WERI-Rb-1 (cell line): ENCODE measurements around the gene UST.

Source experiments
- DNase-seq: peaks from one replicate; pipeline ENCODE4 v3.0.0-alpha.2; 2020
- H3K27ac ChIP-seq: fragments of 250-450 bp; sonication (Bioruptor Pico); 2 replicates; pipeline ENCODE4 v1.5.1; 2020; ENCODE audit warnings: mild to moderate bottlenecking, moderate library complexity
- H3K27me3 ChIP-seq: fragments of 250-450 bp; sonication (Bioruptor Pico); 2 replicates; pipeline ENCODE4 v1.5.1; 2021; ENCODE audit warnings: mild to moderate bottlenecking, low read depth, moderate library complexity; ENCODE audit not compliant: insufficient read depth, severe bottlenecking
- H3K36me3 ChIP-seq: fragments of 250-450 bp; sonication (Bioruptor Pico); 2 replicates; pipeline ENCODE4 v1.5.1; 2020; ENCODE audit warnings: mild to moderate bottlenecking, moderate library complexity
- H3K4me3 ChIP-seq: 2 replicates; pipeline ENCODE4 v1.5.1; 2011; ENCODE audit warnings: low read depth, mild to moderate bottlenecking, control low read depth, low read length
- H3K9me3 ChIP-seq: fragments of 250-450 bp; sonication (Bioruptor Pico); 2 replicates; pipeline ENCODE4 v1.5.1; 2021; ENCODE audit warnings: mild to moderate bottlenecking, moderate library complexity; ENCODE audit not compliant: severe bottlenecking
- TF ChIP-seq, protein P1 (sequence below): IDR thresholded peaks from 2 replicates; pipeline ENCODE4 v1.5.1; 2011; ENCODE audit warnings: low read depth, mild to moderate bottlenecking, control low read depth, inconsistent platforms, low read length

UST gene

DNA sequence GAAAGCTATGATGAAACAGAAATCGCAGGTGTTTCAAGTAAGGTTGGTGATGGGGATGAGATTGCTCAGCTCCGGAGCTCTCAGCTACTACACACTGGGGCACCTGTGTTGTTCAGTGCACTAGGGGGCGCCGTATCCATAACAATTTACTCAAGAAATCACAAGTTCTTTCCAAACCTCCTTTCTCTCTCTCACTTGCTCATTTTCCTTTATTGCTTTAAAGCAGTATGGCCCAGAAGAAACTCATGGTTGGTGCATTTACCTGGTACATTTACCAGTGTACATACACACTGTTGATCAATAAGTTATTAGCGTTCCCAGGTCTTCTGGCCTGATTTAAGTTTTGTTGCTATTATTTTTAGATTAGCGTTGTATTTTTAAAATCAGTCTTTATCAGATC, 335.5 kb downstream of the UST start:
- DNase-seq = peak; percentile 78
- H3K9me3 ChIP-seq = no peaks in the 10 kb centered on the region
- no peaks in the 10 kb centered on the region for H3K36me3 ChIP-seq
- TF ChIP-seq, protein P1, sequence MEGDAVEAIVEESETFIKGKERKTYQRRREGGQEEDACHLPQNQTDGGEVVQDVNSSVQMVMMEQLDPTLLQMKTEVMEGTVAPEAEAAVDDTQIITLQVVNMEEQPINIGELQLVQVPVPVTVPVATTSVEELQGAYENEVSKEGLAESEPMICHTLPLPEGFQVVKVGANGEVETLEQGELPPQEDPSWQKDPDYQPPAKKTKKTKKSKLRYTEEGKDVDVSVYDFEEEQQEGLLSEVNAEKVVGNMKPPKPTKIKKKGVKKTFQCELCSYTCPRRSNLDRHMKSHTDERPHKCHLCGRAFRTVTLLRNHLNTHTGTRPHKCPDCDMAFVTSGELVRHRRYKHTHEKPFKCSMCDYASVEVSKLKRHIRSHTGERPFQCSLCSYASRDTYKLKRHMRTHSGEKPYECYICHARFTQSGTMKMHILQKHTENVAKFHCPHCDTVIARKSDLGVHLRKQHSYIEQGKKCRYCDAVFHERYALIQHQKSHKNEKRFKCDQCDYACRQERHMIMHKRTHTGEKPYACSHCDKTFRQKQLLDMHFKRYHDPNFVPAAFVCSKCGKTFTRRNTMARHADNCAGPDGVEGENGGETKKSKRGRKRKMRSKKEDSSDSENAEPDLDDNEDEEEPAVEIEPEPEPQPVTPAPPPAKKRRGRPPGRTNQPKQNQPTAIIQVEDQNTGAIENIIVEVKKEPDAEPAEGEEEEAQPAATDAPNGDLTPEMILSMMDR = peak; percentile 75
- no peaks in the 10 kb centered on the region for H3K27me3 ChIP-seq
- H3K27ac ChIP-seq = no peak overlapping the region
- no peak overlapping the region for H3K4me3 ChIP-seq

DNA sequence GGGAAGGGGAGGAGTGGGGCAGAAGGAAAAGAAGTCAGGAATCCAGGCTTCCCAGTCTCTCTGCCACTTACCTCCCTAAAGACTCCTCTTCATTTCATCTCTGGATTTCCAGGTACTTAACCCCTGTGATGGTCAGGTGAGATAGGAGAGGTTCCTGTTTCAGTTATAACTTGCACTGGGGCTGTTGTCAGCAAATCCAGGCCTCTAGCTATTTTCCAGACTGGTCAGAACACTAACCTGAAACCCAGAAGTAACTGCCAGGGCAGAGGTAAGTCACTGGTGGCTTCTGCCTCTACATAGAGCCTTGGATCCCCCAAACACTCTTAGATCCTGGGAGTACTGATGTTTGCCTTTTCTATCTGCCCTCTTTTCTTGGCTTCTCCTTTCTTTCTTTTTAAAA, 337.2 kb downstream of the UST start:
- TF ChIP-seq, protein P1 = no peak
- H3K27ac ChIP-seq = no peak overlapping the region

GRCh38 chr6:149084808-149085556, 338.2 kb downstream of the UST start:
- TF ChIP-seq, protein P1 = no peak
- H3K9me3 ChIP-seq = no peaks in the 10 kb centered on the region
- H3K27me3 ChIP-seq = no peaks in the 10 kb centered on the region
- DNase-seq = no peak
- H3K36me3 ChIP-seq = no peaks in the 10 kb centered on the region
- no peak overlapping the region for H3K4me3 ChIP-seq
- no peak overlapping the region for H3K27ac ChIP-seq

More for the DNA sequence above, 337.2 kb downstream of the UST start:
- H3K4me3 ChIP-seq = no peak overlapping the region
- no peak for DNase-seq
- H3K36me3 ChIP-seq = no peaks in the 10 kb centered on the region
- H3K27me3 ChIP-seq = no peaks in the 10 kb centered on the region
- no peaks in the 10 kb centered on the region for H3K9me3 ChIP-seq

DNA sequence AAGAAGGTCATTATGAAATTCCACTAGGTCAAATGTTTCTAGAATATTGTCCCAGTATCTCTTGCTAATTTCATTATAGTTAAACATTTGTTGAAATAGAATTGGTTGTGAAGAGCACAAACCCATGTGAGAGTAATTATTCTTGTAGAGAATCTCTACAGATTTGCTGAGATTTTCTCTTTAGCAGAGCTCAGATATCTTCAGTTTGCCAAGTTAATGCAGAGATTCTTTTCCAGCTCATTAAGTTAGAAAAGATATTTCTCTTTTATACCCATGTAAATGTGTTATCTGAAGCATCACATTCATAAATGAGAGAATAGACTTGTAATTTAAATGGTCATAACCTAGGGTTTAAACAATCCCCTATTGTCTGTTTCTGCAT, 338.7 kb downstream of the UST start:
- no peaks in the 10 kb centered on the region for H3K27me3 ChIP-seq

DNA sequence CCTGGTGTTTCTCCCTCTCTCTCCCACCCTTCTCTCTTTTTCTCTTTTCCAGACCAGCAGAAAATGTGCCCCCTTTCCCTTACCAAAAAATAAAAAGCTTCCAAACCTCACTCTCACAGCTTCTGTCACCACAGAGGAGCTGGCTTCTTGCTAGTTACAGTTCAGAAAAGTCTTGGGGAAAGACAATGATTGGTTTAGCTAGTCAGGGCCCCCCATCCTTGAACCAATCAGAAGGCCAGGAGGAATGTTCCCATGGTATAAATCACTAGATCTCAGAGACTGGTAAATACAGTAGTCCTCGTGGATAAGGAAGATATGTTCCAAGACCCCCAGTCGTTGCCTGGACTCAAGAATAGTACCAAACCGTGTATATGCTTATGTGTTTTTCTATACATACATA, 339.5 kb downstream of the UST start:
- no peak overlapping the region for H3K4me3 ChIP-seq
- TF ChIP-seq, protein P1 = no peak

More for the DNA sequence above, 338.7 kb downstream of the UST start:
- Histone ChIP-seq H3K9me3 (no peaks in the 10 kb centered on the region), H3K27ac (no peak overlapping the region), H3K4me3 (no peak overlapping the region), H3K36me3 (no peaks in the 10 kb centered on the region)
- no peak for DNase-seq
- TF ChIP-seq, protein P1 = no peak

GRCh38 chr6:149087898-149088297, 341.1 kb downstream of the UST start:
- H3K27me3 ChIP-seq = no peaks in the 10 kb centered on the region
- TF ChIP-seq, protein P1 = no peak
- H3K4me3 ChIP-seq = no peak overlapping the region
- no peak for DNase-seq
- H3K36me3 ChIP-seq = no peaks in the 10 kb centered on the region
- H3K9me3 ChIP-seq = no peaks in the 10 kb centered on the region
- no peak overlapping the region for H3K27ac ChIP-seq

More for the DNA sequence above, 339.5 kb downstream of the UST start:
- Histone ChIP-seq H3K36me3 (no peaks in the 10 kb centered on the region), H3K27me3 (no peaks in the 10 kb centered on the region), H3K27ac (no peak overlapping the region), H3K9me3 (no peaks in the 10 kb centered on the region)
- no peak for DNase-seq
